HL-60/S4 treated with retinoic acid at 250 ng/mL for 4 days and 3 days (cell line): ENCODE data around the gene ALB.

Experiments
- in situ Hi-C: fragments of 300-500 bp; cut with MboI; formaldehyde crosslinking; loops from 2 replicates; pipeline ENCODE4 v1.7.0; 2022; ENCODE audit warnings: low sequenced_read_pairs

Gene ALB

GRCh38 chr4:73448448-73449203 is 44.5 kb downstream of the ALB start:
- in situ Hi-C loops, result no loop called here

- in situ Hi-C loops, result no loop called here
Measured at GRCh38 chr4:73450398-73451004, 46.4 kb downstream of the ALB start.

- in situ Hi-C loops, result no loop called here
Measured at GRCh38 chr4:73451404-73451803, 47.3 kb downstream of the ALB start.

- in situ Hi-C loops, result no loop called here
Measured at GRCh38 chr4:73451981-73452747, 48.1 kb downstream of the ALB start.

- in situ Hi-C loops, result no loop called here
Measured at GRCh38 chr4:73452953-73453700, 49.0 kb downstream of the ALB start.

- in situ Hi-C loops, result no loop called here
Measured at GRCh38 chr4:73453701-73454005, 49.6 kb downstream of the ALB start.

- in situ Hi-C loops, result no loop called here
Measured at GRCh38 chr4:73454920-73455319, 50.8 kb downstream of the ALB start.

- in situ Hi-C loops, result no loop called here
Measured at GRCh38 chr4:73456177-73457022, 52.3 kb downstream of the ALB start.

GRCh38 chr4:73458184-73459047 is 54.3 kb downstream of the ALB start:
- in situ Hi-C loops, result no loop called here

GRCh38 chr4:73459048-73459421 is 54.9 kb downstream of the ALB start:
- in situ Hi-C loops, result no loop called here

- in situ Hi-C loops, result no loop called here
Measured at GRCh38 chr4:73460913-73461522, 56.9 kb downstream of the ALB start.

GRCh38 chr4:73468170-73468569 is 64.1 kb downstream of the ALB start:
- in situ Hi-C loops, result no loop called here

GRCh38 chr4:73470728-73471127 is 66.6 kb downstream of the ALB start:
- in situ Hi-C loops, result no loop called here
